Spinal cord (tissue), 10 donors: ENCODE measurements around the gene TUT1. TPM values are rescaled to one million over a fixed set of nuclear protein-coding genes. Genes with fewer than 3 reads are reported as not detected.

Experiments used
- DNase-seq, 6 donors: peaks; one replicate each; pipeline versions ENCODE4 v3.0.0 to v3.0.0-alpha.2; 2013 to 2015; ENCODE audit warnings: low spot score in 6 of 6, low read depth in 4 of 6
- H3K27ac ChIP-seq: one replicate; pipeline ENCODE4 v1.5.1; 2013; ENCODE audit warnings: low read depth, low read length, control low read depth
- H3K27me3 ChIP-seq: one replicate; pipeline ENCODE4 v1.6.1; 2013; ENCODE audit warnings: low read length; ENCODE audit not compliant: control insufficient read depth, insufficient read depth
- H3K36me3 ChIP-seq: one replicate; pipeline ENCODE4 v1.6.1; 2013; ENCODE audit warnings: low read length; ENCODE audit not compliant: control insufficient read depth, insufficient read depth
- H3K4me1 ChIP-seq: one replicate; pipeline ENCODE4 v1.6.1; 2013; ENCODE audit warnings: low read length; ENCODE audit not compliant: control insufficient read depth, insufficient read depth
- H3K4me3 ChIP-seq: one replicate; pipeline ENCODE4 v1.5.1; 2013; ENCODE audit warnings: low read depth, low read length, control low read depth
- H3K9me3 ChIP-seq: one replicate; pipeline ENCODE4 v1.6.1; 2013; ENCODE audit warnings: low read length; ENCODE audit not compliant: control insufficient read depth, insufficient read depth
- WGBS: methylation state at CpG from one replicate; pipeline ENCODE4 v1.1.5; 2013; ENCODE audit warnings: missing lambda C conversion rate; ENCODE audit not compliant: insufficient coverage; 5-methylcytosine and 5-hydroxymethylcytosine counted together
- polyA plus RNA-seq, 2 donors: library from polyadenylated mRNA; unstranded; fragments of 120-200 nt; gene quantifications; one replicate each; pipeline ENCODE4 v1.2.1, GENCODE V29; 2013; ENCODE audit not compliant: insufficient read length in 2 of 2
- total RNA-seq, 2 donors: library from RNA; depleted of rRNA in 1 of 2; stranded (reverse); fragments of 120-200 nt in 1 of 2; fragments of >200 nt in 1 of 2; gene quantifications; one replicate each; pipeline versions ENCODE4 v1.2.3 to v1.2.4, GENCODE V29; 2013 to 2014
- donor health status: healthy.

The TUT1 gene
- total and polyA plus RNA-seq, 4 donors, result 4.3 to 22.1 (median 13.7) TPM

GRCh38 chr11:62579252-62579651 lies 12.1 kb downstream of the TUT1 start:
- Histone ChIP-seq H3K27ac (no peak overlapping the region), H3K36me3 (peaks cover 80% of the 10 kb centered on the region)
- WGBS, result 100% methylated on average over 1 of the region's 2 CpGs

GRCh38 chr11:62578541-62578940 lies 12.8 kb downstream of the TUT1 start:
- Histone ChIP-seq H3K27ac (no peak overlapping the region), H3K4me3 (no peak overlapping the region), H3K27me3 (no peaks in the 10 kb centered on the region), H3K9me3 (no peaks in the 10 kb centered on the region), H3K36me3 (peaks cover 77% of the 10 kb centered on the region), H3K4me1 (peaks cover 19% of the 10 kb centered on the region)
- 94% methylated on average over 10 of the region's 11 CpGs for whole genome bisulfite sequencing
- no peak for DNase-seq

More at GRCh38 chr11:62579252-62579651, 12.1 kb downstream of the TUT1 start:
- Histone ChIP-seq H3K4me3 (no peak overlapping the region), H3K27me3 (no peaks in the 10 kb centered on the region), H3K4me1 (peaks cover 17% of the 10 kb centered on the region), H3K9me3 (no peaks in the 10 kb centered on the region)
- DNase-seq, result no peak

- DNase-seq, result no peak
- H3K9me3 ChIP-seq, result no peaks in the 10 kb centered on the region
- H3K4me3 ChIP-seq, result no peak overlapping the region
- peaks cover 74% of the 10 kb centered on the region for H3K36me3 ChIP-seq
- peaks cover 23% of the 10 kb centered on the region for H3K4me1 ChIP-seq
- 81% methylated on average over 11 of the region's 12 CpGs for WGBS
- H3K27me3 ChIP-seq, result no peaks in the 10 kb centered on the region
- H3K27ac ChIP-seq, result peak overlapping the region; percentile 37
These were observed 14.1 kb downstream of the TUT1 start for GRCh38 chr11:62577046-62577714.

- H3K27ac ChIP-seq, result no peak overlapping the region
- peaks cover 71% of the 10 kb centered on the region for H3K36me3 ChIP-seq
- WGBS, result 93% methylated on average over 13 of the region's 14 CpGs
- no peaks in the 10 kb centered on the region for H3K9me3 ChIP-seq
- H3K4me1 ChIP-seq, result peaks cover 23% of the 10 kb centered on the region
- H3K4me3 ChIP-seq, result no peak overlapping the region
- H3K27me3 ChIP-seq, result no peaks in the 10 kb centered on the region
- DNase-seq, result no peak
These were observed 15.5 kb downstream of the TUT1 start for GRCh38 chr11:62575837-62576236.

GRCh38 chr11:62575156-62575555 lies 16.2 kb downstream of the TUT1 start:
- H3K36me3 ChIP-seq, result peaks cover 73% of the 10 kb centered on the region
- H3K27ac ChIP-seq, result peak overlapping the region; percentile 97

GRCh38 chr11:62574363-62575071 lies 16.8 kb downstream of the TUT1 start:
- 3% methylated on average over 33 of the region's 33 CpGs for WGBS
- Histone ChIP-seq H3K4me3 (peak overlapping the region; percentile 93), H3K27ac (peak overlapping the region; percentile 97), H3K4me1 (peaks cover 23% of the 10 kb centered on the region), H3K36me3 (peaks cover 73% of the 10 kb centered on the region), H3K9me3 (no peaks in the 10 kb centered on the region), H3K27me3 (no peaks in the 10 kb centered on the region)
- no peak for DNase-seq

More at GRCh38 chr11:62575156-62575555, 16.2 kb downstream of the TUT1 start:
- DNase-seq, result no peak
- peaks cover 23% of the 10 kb centered on the region for H3K4me1 ChIP-seq
- H3K4me3 ChIP-seq, result peak overlapping the region; percentile 93
- 70% methylated on average over 17 of the region's 17 CpGs for WGBS
- H3K27me3 ChIP-seq, result no peaks in the 10 kb centered on the region
- H3K9me3 ChIP-seq, result no peaks in the 10 kb centered on the region

GRCh38 chr11:62573592-62574362 lies 17.5 kb downstream of the TUT1 start, which contains the start of gene EEF1G:
Gene EEF1G, minus strand, starts transcription at chr11:62573891. Its CDS starts 49 bp downstream, at chr11:62573842.
- peak within 1 kb of the TSS; percentile 97 for H3K27ac ChIP-seq
- no peaks in the 10 kb centered on the region for H3K9me3 ChIP-seq
- H3K4me1 ChIP-seq, result peaks cover 23% of the 10 kb centered on the region
- under 1% methylated on average over 40 of the region's 46 CpGs for WGBS
- peak within 1 kb of the TSS; percentile 93 for H3K4me3 ChIP-seq
- peaks cover 77% of the 10 kb centered on the region for H3K36me3 ChIP-seq
- peak in 5 of 6 donors; percentile 99 to 100 (median 100) for DNase-seq
- no peaks in the 10 kb centered on the region for H3K27me3 ChIP-seq

GRCh38 chr11:62573006-62573591 lies 18.2 kb downstream of the TUT1 start:
- Histone ChIP-seq H3K9me3 (no peaks in the 10 kb centered on the region), H3K36me3 (peaks cover 76% of the 10 kb centered on the region), H3K4me3 (peak overlapping the region; percentile 93), H3K27me3 (no peaks in the 10 kb centered on the region), H3K4me1 (peaks cover 23% of the 10 kb centered on the region), H3K27ac (peak overlapping the region; percentile 97)
- peak in 1 of 6 donors; percentile 43 for DNase-seq
- WGBS, result 0% methylated on average over 33 of the region's 33 CpGs

GRCh38 chr11:62572431-62572830 lies 18.9 kb downstream of the TUT1 start:
- peaks cover 23% of the 10 kb centered on the region for H3K4me1 ChIP-seq
- no peak for DNase-seq
- 81% methylated on average over 3 of the region's 12 CpGs for WGBS
- H3K9me3 ChIP-seq, result no peaks in the 10 kb centered on the region
- peaks cover 76% of the 10 kb centered on the region for H3K36me3 ChIP-seq
- no peak overlapping the region for H3K27ac ChIP-seq
- H3K4me3 ChIP-seq, result peak overlapping the region; percentile 93
- no peaks in the 10 kb centered on the region for H3K27me3 ChIP-seq
